Ascending aorta (tissue), 2 donors: ENCODE measurements around the gene CCDC63. TPM values are rescaled to one million over a fixed set of nuclear protein-coding genes. Genes with fewer than 3 reads are reported as not detected.
"Not testable (repeated sequence)": the region's sequence is repeated elsewhere in the genome, so short reads cannot be mapped to it uniquely, and the experiment has no call there.

Experiments
- DNase-seq, 2 donors: peaks; one replicate each; pipeline ENCODE4 v3.0.0-alpha.2; 2019; ENCODE audit warnings: low spot score in 2 of 2
- H3K27ac ChIP-seq, 2 donors: fragments of 200-600 bp; sonication (generic); one replicate each; pipeline ENCODE4 v1.5.1; 2016 to 2017; ENCODE audit warnings: mild to moderate bottlenecking in 1 of 2
- H3K27me3 ChIP-seq: fragments of 200-600 bp; sonication (generic); one replicate; pipeline ENCODE4 v1.5.1; 2017
- H3K36me3 ChIP-seq, 2 donors: fragments of 200-600 bp; sonication (generic); one replicate each; pipeline ENCODE4 v1.5.1; 2016
- H3K4me1 ChIP-seq, 2 donors: fragments of 200-600 bp; sonication (generic); one replicate each; pipeline ENCODE4 v1.5.1; 2016 to 2017; ENCODE audit warnings: mild to moderate bottlenecking in 1 of 2
- H3K4me3 ChIP-seq, 2 donors: fragments of 200-600 bp; sonication (generic); one replicate each; pipeline ENCODE4 v1.5.1; 2016 to 2017; ENCODE audit warnings: mild to moderate bottlenecking in 1 of 2
- H3K9me3 ChIP-seq, 2 donors: fragments of 200-600 bp; sonication (generic); one replicate each; pipeline ENCODE4 v1.5.1; 2016
- CTCF ChIP-seq, 3 experiments: fragments of 200-600 bp in 2 of 3; fragments of 450-650 bp in 1 of 3; sonication (generic) in 2 of 3; IDR thresholded peaks; one replicate each; pipeline ENCODE4 v1.5.1; 2016 to 2019; ENCODE audit warnings: antibody characterized with exemption in 3 of 3, mild to moderate bottlenecking in 1 of 3, moderate library complexity in 1 of 3
- intact Hi-C: fragments of 100-400 bp; cut with DNase I; formaldehyde crosslinking; loops from one replicate; pipeline ENCODE4 v1.15.1; 2023
- total RNA-seq: library from RNA; depleted of rRNA; stranded (reverse); fragments of >200 nt; gene quantifications from one replicate; pipeline ENCODE4 v1.1.0, GENCODE V29; 2016

Gene CCDC63
- total RNA-seq, 1 donor from 2014 or later: not detected

- Histone ChIP-seq H3K4me1 (no peaks in the 10 kb centered on the region), H3K27ac (no peak overlapping the region), H3K4me3 (no peak overlapping the region), H3K27me3 (no peaks in the 10 kb centered on the region), H3K9me3 (peaks cover under 1 to 7% of the 10 kb centered on the region in 2 donors), H3K36me3 (no peaks in the 10 kb centered on the region)
- TF ChIP-seq CTCF (IDR thresholded peaks at IDR 0.05): no peak
- intact Hi-C loops: no loop called here
- DNase-seq: no peak
Observed at GRCh38 chr12:110941391-110941790, 94.6 kb downstream of the CCDC63 start.

GRCh38 chr12:110943373-110943772, 96.6 kb downstream of the CCDC63 start:
- DNase-seq: no peak
- no peak overlapping the region for H3K4me3 ChIP-seq
- H3K27me3 ChIP-seq: no peaks in the 10 kb centered on the region
- intact Hi-C loops: no loop called here
- no peak for TF ChIP-seq CTCF (IDR thresholded peaks at IDR 0.05)
- peaks cover 8 to 10% of the 10 kb centered on the region in 2 donors for H3K9me3 ChIP-seq
- H3K27ac ChIP-seq: no peak overlapping the region
- no peaks in the 10 kb centered on the region for H3K36me3 ChIP-seq
- H3K4me1 ChIP-seq: no peaks in the 10 kb centered on the region

- intact Hi-C loops: no loop called here
- no peaks in the 10 kb centered on the region for H3K4me1 ChIP-seq
- H3K4me3 ChIP-seq: no peak overlapping the region
- H3K27ac ChIP-seq: no peak overlapping the region
- peaks cover 8 to 10% of the 10 kb centered on the region in 2 donors for H3K9me3 ChIP-seq
- TF ChIP-seq CTCF (IDR thresholded peaks at IDR 0.05): no peak
- no peaks in the 10 kb centered on the region for H3K36me3 ChIP-seq
- DNase-seq: no peak
- H3K27me3 ChIP-seq: no peaks in the 10 kb centered on the region
Observed at GRCh38 chr12:110948041-110948440, 101.3 kb downstream of the CCDC63 start.

- DNase-seq, H3K4me3 ChIP-seq, H3K36me3 ChIP-seq, H3K9me3 ChIP-seq, H3K27ac ChIP-seq, intact Hi-C loops, H3K4me1 ChIP-seq, H3K27me3 ChIP-seq: not testable (repeated sequence)
Observed at GRCh38 chr12:110950466-110950865, 103.7 kb downstream of the CCDC63 start.

GRCh38 chr12:110950867-110951266, 104.1 kb downstream of the CCDC63 start:
- H3K27me3 ChIP-seq, DNase-seq, H3K27ac ChIP-seq, H3K9me3 ChIP-seq, intact Hi-C loops, H3K4me1 ChIP-seq, H3K36me3 ChIP-seq, H3K4me3 ChIP-seq: not testable (repeated sequence)

Other genes with a start within 250 kb of the CCDC63 start
- gene TCTN1, start 232.9 kb upstream of the CCDC63 start, total RNA-seq: 28.4 TPM
- gene HVCN1, start 157.9 kb upstream of the CCDC63 start, total RNA-seq: 1.3 TPM
- gene PPP1CC, start 104.1 kb upstream of the CCDC63 start, total RNA-seq: 39.8 TPM
- gene MYL2, start 73.6 kb downstream of the CCDC63 start, total RNA-seq: not detected
- not detected for gene CUX2, start 187.2 kb downstream of the CCDC63 start, total RNA-seq